NCI-H345 treated with DMSO at 0.1 percent for 48 hours (cell line): ENCODE data around the gene PNPLA7.
A peak's percentile ranks its signal among the peaks of the same experiment; 100 is the strongest.

Source experiments
- DNase-seq: peaks from one replicate; lab custom pipeline; 2025; ENCODE audit not compliant: unreplicated experiment; lab: John Stamatoyannopoulos, UW

Gene PNPLA7

DNA sequence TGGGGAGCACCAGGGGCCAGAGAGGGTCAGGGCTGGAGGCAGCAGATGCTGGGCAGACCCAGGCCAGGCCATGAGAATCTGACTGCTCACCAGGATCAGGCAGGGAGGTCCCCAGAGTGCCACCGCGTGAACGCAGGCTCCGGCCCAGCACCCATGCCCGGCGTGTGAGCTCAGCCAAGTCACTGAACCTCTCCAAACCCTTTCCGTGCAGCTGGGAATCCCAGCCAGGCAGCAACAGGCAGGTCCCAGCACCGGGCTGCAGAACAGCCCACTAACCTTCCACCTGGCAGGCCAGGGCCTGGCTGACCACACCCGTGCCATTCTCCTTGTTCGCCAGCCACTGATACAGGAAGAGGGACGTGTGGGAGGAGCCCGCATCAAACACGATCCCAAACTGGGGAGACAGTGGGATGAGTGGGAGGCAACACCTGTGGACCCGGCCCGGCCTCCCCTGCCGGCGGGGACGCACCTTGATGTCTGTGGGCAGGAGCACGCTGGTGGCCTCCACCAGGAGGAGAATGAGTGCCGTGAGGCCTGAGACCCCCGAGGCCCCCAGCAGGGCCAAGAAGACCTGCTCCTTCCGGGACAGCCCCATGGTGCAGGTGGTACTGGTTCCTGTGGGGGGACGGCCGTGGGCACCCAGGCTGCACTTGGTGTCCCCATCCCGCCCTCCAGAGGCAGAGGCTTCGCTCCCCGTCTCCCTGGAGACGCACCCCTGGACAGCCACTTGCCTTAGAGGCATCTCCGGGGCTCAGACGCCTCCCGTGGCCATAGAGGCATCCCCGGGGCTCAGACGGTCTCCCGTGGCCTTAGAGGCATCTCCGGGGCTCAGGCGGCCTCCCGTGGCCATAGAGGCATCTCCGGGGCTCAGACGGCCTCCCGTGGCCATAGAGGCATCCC lies 112.3 kb downstream of the PNPLA7 start:
- no peak for DNase-seq

- no peak for DNase-seq
These were observed 113.2 kb downstream of the PNPLA7 start for GRCh38 chr9:137436761-137437600.

- DNase-seq, result no peak
These were observed 114.0 kb downstream of the PNPLA7 start for GRCh38 chr9:137435980-137436760.

DNA sequence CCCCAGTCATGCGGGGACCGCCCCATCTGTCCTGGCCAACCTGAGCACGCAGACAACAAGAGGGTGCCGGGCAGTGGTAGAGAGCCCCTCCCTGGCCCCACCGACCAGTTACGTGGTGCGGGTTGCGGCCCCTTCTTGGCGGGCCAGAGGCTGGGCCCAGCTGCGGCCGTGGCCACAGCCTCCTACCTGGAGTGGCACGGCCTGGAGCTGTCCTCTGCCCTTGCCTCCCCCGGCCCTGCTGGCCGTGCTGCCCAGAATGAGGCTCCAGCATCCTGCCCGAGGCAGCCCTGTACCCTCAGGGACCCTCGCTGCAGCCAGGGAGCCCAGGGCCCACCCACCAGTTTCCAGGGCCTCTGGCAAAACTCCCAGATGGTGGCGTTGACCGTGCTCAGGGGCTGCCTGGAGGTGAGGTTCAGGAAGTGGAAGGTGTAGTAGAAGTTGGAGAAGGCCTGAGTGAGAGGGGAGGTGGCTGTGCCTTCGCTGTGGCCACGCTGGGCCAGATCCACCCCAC lies 114.8 kb downstream of the PNPLA7 start:
- no peak for DNase-seq

DNA sequence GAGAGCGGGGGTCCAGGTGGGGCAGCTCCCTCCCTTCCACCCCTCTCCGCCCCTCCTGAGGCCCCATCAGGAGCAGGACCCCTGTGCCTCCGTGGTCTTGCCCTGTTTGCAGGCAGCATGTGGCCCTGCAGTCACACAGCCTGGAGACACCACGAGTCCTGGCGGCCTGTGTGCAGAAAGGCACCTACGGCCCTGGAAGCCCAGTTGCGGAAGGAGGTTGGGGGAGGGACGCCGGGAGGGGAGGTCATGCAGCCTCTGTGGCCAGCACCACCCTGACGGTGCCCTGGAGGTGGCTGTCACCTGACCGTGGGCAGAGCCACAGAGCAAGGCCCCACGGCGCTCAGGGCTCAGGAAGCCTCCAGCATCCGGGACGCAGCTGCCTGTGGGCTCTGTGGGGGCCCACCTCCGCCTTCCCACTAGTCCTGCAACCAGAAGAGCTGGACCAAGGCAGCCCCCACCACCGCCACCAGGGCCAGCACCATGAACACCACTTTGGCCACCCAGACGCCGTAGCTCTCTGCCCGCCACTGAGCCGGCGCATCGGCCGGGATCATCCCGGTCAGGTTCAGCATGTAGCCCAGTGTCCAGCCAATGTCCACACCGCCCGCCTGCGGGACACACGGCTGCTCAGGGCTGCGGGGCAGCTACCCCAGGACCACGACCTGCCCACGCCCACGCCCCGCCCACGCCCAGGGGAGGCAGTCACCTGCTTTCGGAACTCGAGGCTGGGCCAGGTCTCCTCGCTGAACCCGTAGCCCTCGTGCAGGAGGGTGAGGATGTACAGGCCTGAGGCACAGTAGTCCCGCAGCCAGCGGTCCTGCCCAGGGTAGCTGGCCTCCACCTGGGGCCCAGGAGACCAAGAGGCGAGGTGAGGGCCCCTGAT lies 115.5 kb downstream of the PNPLA7 start:
- DNase-seq, result no peak

DNA sequence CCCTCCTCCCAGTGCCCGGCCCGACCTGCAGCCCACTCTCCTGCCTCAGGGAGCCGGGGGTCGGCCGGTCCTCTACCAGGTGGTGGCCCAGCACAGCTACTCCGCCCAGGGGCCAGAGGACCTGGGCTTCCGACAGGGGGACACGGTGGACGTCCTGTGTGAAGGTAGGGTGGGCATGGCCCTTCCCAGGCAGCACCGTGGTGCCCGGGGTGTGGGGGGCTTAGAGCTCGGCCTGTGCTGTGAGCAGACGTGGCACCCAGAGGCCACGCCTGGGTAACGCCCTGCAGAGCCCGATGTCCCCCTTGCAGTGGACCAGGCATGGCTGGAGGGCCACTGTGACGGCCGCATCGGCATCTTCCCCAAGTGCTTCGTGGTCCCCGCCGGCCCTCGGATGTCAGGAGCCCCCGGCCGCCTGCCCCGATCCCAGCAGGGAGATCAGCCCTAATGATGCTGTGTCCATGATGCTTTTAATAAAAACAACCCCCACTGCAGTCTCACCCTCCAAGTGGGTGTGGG lies 116.2 kb downstream of the PNPLA7 start:
- DNase-seq, result no peak

DNA sequence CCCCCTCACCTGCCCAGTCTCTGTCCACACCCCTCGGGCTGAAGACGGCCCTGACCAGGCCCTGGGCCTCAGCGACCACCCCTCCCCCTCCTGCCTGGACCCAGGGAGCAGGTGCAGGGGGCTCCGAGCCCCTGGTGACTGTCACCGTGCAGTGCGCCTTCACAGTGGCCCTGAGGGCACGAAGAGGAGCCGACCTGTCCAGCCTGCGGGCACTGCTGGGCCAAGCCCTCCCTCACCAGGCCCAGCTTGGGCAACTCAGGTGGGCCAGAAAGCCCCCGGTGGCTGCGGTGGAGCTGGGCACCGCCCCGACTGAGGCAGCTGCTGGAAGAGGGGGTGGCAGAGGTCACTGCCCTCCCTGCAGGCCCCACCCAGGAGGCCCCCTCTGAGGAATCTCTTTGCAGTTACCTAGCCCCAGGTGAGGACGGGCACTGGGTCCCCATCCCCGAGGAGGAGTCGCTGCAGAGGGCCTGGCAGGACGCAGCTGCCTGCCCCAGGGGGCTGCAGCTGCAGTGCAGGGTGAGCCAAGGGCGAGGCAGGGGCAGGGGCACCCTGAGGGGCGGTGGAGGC lies 116.8 kb downstream of the PNPLA7 start:
- DNase-seq, result no peak

DNA sequence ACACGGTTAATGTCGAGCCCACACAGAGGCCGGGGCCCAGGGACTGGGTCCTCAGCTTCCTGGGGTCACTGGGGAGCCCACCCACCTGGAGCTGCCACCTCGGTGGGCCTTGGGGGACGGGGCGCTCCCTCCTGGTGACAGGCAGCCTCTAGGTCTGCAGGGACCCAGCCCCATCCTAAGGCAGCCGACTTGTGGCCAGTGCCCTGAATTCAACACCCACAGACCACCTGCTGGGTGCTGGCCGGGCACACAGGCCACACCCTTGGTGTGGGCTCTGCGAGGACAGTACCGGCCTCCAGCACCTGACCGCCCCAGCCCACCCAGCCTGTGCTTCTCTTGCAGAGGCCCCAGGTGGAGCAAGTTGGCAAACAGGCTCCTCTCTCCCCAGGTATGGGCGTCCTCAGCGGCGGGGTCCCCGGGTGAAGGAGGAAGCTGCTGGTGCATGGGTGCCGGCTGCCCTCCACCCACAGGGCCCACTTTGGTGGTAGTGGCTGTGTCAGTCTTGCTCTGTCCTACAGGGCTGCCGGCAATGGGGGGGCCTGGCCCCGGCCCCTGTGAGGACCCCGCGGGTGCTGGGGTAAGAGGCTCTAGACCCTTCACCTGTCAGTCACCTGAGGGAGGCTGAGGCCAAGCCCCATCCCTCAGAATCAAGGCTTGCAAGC lies 117.4 kb downstream of the PNPLA7 start:
- no peak for DNase-seq

GRCh38 chr9:137431416-137431931 lies 118.7 kb downstream of the PNPLA7 start:
- DNase-seq, result no peak

GRCh38 chr9:137430723-137431415 lies 119.3 kb downstream of the PNPLA7 start:
- no peak for DNase-seq

GRCh38 chr9:137429974-137430722 lies 120.1 kb downstream of the PNPLA7 start:
- peak; percentile 41 for DNase-seq

DNA sequence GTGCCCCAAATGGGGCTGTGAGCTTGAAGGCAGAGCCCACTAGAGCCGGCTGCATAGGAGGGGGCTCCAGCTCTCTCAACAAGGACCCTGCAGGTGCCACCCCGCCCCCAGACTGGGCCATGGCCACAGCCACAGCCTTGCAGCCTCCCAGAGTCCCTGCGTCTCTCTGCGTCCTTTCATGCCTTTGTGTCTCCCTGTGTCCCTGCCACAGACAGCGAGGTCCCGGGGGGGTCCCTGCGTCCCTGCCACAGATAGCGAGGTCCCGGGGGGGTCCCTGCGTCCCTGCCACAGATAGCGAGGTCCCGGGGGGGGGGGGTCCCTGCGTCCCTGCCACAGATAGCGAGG lies 120.7 kb downstream of the PNPLA7 start:
- no peak for DNase-seq

DNA sequence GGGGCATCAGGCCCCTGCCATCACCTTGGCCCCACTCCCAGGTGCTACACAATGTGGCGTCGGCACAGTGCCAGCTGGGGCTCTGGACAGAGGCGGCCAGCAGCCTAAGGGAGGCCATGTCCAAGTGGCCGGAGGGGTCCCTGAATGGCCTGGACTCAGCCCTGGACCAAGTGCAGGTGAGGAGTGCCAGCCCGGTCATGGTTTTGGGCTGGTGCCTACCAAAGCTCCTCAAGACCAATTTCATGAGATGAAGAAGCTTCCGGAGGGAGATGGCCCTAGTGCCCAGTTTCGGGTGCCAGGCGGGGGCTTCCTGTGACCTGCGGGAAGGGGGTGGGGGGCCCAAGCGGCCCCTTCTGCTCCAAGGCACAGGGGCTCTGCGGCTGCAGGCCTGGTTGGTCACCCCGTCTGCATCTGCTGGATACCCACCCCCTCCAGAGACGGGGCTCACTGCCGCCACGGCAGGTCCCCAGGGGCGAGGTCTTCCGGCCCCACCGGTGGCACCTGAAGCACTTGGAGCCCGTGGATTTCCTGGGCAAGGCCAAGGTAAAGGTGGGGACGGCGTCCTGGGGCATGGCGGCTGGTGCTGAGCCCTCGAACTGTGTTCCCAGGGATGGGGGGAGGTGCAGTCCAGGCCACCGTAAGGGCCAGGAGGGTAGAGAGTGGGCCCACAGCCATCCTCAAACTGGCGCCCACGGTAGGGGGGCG lies 121.2 kb downstream of the PNPLA7 start:
- no peak for DNase-seq

DNA sequence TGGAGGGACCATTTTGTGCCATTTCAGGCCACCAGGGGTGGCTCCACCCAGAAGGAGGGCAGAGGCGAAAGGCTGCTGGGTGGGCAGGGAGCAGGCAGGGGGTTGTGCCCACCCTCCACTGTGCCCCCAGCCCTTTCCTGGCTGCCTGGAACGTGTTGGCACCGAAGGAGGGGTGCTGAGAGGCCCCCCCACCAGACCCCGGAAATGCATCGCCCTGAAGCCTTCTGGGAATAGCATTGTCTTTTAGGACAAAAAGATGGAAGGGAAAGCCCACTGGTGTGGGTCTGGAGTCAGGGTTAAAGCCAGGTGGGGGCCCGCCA lies 121.9 kb downstream of the PNPLA7 start:
- DNase-seq, result no peak

DNA sequence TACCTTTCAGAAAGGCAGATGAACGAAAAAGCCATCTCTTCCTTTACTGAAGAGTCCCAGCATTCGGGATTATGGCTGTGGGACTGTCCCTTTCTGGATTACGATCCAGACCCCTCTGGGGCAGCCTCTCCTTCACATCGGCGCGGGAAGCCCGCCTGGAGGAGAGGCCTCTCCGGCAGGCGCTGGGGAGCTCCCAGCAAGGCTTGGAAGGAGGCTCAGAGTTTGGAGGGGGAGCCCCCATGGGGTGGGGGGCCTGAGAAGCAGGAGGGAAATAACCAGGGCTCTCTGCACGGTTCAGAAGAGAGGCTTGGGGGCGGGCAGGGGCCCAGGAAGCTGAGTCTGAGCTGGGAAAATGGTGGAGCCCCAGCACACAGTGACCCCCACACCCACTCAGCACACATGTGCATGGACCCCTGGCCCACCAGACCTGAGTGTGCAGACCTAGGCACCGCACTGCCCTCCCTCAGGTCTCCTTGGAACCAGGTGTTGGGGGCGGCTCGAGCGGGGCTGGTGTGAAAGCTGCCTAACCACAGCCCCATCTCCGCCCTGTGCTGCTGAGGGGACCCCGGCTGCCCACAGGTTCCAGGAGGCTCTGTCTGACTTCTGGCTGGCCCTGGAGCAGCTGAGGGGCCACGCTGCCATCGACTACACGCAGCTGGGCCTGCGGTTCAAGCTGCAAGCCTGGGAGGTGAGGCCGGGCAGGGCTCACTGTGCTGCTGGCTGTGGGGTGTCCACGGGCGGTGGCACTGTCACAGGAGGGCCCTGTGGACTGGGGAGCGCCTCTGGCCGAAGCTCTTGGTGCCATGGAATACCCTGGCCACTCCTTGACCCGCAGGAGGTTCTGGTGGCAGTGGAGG lies 122.5 kb downstream of the PNPLA7 start:
- no peak for DNase-seq

GRCh38 chr9:137426018-137426681 lies 124.1 kb downstream of the PNPLA7 start:
- DNase-seq, result no peak
